HG02970 (cell line): ENCODE measurements around the gene ECHDC1.
"Not testable (repeated sequence)": the region's sequence is repeated elsewhere in the genome, so short reads cannot be mapped to it uniquely, and the experiment has no call there.

Experiments used
- ATAC-seq: cut with Tn5 transposase; IDR thresholded peaks from one replicate; pipeline ENCODE4 v1.9.1; 2021; ENCODE audit warnings: mild to moderate bottlenecking, moderate library complexity, moderate number of reproducible peaks; ENCODE audit not compliant: unreplicated experiment, low FRiP score

ECHDC1 gene, protein sequence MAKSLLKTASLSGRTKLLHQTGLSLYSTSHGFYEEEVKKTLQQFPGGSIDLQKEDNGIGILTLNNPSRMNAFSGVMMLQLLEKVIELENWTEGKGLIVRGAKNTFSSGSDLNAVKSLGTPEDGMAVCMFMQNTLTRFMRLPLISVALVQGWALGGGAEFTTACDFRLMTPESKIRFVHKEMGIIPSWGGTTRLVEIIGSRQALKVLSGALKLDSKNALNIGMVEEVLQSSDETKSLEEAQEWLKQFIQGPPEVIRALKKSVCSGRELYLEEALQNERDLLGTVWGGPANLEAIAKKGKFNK

DNA sequence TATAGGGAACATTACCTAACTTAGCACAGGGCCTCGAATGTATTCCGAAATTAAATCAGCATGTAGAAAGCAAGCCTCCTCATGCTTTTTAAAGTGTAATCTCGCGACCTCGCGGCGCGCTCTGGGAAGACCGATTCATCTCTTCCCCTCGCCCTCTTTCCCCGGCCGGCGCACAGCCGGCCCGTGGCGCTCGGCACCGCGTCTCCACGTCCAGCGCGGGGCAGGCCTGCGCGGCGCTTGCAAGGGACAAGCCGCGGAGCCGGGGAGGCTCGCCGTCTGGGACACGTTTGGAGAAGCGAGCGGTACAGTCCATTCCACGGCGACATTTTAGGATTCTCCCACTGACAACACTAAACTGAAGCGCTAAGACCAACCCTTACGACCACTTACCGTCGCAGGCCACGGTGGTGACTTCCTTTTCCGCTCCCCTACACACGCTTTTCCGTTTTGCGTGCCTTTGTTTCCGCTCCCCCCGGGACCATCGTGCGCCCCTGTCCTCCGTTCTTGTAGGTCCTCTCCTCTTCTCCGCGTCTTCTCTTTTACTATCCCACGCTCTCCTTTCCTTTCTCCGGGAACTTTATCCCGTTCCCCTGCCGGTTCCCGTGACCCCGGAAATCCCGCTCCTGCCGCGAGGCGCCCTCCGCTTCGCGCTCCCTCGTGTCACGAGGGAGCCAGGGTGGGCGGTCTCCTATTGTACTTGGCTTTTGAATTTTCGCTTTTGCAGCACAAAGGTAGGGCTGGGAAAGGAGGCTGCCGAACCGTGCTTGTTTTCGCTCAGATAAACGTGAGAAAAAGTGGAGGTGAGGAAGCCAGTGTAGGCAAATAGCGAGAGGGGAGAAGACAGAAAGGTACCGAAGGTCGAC, at the start of gene ECHDC1:
Gene ECHDC1 (minus strand): TSS at position 664 of the 863 bp plus-strand sequence. CDS start 12,581 bp downstream, outside the sequence.
- peak; percentile 65 for ATAC-seq

- no peak for ATAC-seq
Measured at GRCh38 chr6:127392301-127392700, 48.9 kb upstream of the ECHDC1 start.

GRCh38 chr6:127391094-127391953, 47.9 kb upstream of the ECHDC1 start:
- no peak for ATAC-seq

GRCh38 chr6:127389706-127390105, 46.3 kb upstream of the ECHDC1 start:
- ATAC-seq, result no peak

DNA sequence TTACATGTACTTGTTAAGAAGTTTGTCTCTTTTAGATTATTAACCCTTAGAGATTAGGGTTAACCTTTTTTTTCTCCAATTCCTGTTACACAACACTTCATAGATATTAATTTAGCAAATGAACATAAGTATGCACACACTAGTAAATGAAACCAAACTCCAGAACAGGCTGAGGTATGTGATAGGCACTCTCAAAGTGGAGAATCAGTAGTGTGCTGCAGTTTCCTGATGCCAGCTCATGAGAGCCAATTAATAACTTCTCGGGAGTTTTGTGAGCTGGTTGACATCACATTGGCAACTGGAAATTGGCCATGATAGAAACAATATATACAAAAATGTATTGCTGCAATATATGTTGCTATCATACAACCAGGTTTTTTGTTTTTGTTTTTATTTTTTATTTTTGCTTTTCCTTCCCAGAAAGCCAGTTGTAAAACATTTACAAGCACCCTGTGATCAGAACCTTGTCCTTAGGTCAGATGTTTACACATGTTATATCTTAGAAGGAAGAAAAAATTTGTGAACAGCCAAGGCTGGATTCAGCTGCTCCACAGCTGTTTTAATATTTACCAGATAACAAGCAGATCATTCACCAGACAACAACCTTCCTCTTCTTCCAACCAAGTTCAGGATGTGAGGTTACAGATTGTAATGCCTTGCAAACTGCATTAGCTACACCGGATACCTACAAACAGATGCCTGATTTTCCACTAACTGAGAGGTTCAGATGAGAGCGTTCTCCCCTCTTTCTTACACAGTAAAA, 42.4 kb upstream of the ECHDC1 start:
- no peak for ATAC-seq

- ATAC-seq, result not testable (repeated sequence)
Measured at GRCh38 chr6:127384848-127385247, 41.4 kb upstream of the ECHDC1 start.

GRCh38 chr6:127383988-127384387, 40.6 kb upstream of the ECHDC1 start:
- ATAC-seq, result no peak

- no peak for ATAC-seq
Measured at GRCh38 chr6:127382413-127382812, 39.0 kb upstream of the ECHDC1 start.

GRCh38 chr6:127381384-127381783, 38.0 kb upstream of the ECHDC1 start:
- ATAC-seq, result no peak

GRCh38 chr6:127376685-127377084, 33.3 kb upstream of the ECHDC1 start:
- ATAC-seq, result no peak

GRCh38 chr6:127367023-127367375, 23.6 kb upstream of the ECHDC1 start:
- no peak for ATAC-seq

DNA sequence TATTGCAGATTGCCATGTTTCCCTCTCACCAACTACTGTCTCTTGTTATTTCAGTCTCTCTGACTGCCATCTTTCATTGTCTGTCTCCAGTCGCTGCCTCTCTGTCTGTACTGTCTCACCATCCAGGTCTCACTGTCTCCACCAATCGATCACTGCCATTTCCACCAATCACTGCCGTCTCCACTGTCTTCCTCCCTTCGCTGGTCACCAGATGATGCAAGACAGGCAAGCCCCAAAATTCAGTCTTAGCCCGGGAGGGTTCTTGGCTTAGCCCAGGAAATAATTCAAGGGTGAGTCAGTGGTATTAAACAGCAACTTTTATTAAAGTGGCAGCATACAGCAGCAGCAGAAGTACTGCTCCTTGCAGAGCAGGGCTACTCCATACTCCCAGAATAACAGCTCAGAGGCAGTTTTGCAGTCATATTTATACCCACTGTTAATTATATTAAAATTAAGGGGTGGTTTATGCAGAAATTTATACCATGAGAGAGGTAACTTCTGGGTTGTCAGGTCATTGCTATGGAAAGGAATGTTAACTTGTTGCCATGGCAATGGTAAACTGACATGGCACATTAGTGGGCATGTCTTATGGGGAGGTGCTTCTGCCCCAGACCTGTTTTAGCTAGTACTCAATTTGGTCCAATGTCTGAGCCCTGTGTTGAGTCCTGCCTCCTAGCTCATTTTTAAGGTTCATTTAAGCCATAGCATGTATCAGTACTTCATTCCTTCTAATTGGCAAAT, 23.0 kb upstream of the ECHDC1 start:
- no peak for ATAC-seq

DNA sequence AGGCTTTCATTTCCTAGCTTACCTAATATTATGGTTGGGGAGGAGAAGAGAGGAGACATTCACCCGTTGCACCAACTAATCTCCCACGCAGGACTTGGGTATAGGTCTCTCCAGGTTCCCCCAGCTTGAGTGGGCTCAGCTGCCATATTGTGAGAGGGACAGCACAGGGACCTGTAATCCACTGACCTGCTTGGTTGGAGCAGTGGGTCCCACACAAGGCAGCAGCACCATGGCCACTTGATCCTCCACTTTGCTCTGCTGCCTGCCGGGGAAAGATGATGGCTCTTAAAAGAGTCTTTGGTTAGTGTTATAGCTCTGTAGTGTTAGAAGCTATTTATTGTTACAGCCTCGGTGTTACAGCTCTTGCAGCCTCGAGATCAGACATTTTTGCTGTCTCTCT, 22.5 kb upstream of the ECHDC1 start:
- no peak for ATAC-seq

DNA sequence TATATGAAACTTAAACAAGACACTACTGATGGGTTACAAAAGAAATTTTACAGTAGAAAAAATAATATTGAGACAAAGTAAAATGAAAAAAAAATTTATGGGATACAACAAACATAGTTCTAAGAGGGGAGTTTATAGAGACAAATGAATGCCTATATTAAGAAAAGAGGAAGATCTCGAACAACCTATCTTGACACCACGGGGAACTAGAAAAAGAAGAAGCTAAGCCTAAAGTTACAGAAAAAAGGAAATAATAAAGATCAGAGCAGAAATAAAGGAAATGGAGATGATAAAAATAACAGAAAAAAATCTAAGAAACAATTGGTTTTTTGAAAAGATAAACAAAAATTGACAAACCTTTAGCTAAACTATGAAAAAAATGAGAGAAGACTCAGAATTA, 9.1 kb upstream of the ECHDC1 start:
- ATAC-seq, result no peak

DNA sequence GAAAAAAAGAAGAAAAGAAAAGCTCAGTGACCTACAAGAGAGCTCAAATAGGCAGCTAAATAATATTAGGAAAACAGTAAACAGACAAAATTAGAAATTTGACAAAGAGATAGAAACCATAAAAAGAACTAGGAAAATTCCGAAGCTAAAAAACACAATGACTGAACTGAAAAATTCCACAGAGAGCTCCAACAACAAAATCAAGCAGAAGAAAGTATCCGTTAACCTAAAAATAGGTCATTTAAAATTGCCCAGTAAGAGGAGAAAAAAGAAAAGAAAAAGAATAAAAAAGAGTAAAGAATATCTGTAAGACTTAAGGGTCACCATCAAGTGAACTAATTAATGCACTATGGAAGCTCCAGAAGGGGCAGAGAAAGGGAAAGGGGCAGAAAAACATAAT, 6.6 kb upstream of the ECHDC1 start:
- ATAC-seq, result no peak

GRCh38 chr6:127348028-127348661, 4.7 kb upstream of the ECHDC1 start:
- no peak for ATAC-seq

DNA sequence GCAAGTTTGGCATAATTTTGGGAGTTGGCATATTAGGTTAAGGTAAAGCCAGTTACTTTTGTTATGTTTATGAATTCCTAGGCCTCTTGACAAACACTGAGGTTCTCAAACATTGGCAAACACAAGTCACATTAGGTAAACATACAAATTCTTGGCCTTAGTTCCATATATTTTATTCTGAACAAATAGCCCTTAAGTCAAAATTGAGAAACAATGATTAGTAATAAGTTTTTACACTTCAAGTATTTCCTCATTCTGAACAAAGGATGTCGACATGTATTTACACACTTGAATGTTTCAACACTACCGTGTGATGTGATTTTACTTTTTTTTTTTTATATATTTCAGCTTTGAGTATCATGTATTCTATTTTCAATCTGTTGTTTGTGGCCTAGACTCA, 3.8 kb upstream of the ECHDC1 start:
- ATAC-seq, result no peak

DNA sequence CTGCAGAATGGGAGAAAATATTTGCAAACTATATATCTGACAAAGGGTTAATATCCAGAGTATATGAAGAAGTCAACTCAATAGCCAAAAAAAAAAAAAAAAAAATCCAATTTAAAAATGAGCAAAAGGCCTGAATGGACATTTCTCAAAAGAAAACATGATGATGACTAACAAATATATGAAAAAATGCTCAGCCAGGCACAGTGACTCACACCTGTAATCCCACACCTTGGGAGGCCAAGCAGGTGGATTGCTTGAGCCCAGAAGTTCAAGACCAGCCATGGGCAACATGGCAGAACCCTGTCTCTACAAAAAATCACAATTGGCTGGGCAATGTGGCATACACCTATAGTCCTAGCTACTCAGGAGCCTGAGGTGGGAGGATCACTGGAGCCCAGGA, 2.1 kb upstream of the ECHDC1 start:
- ATAC-seq, result no peak
